ENCODE results near the gene RAB3C. TPM values are rescaled to one million over a fixed set of nuclear protein-coding genes. Genes with fewer than 3 reads are reported as not detected.

RAB3C gene
- polyA plus RNA-seq, 6 donors from 2014 or later = 1.1 TPM; not detected in 5

- Mint-ChIP-seq H3K9me3 (peaks cover 0 to 4% (median 0%) of the 10 kb centered on the region in 7 donors), H3K27ac (no peak overlapping the region), H3K27me3 (peaks cover 0 to 8% (median 0%) of the 10 kb centered on the region in 3 donors), H3K4me1 (no peaks in the 10 kb centered on the region), H3K36me3 (no peaks in the 10 kb centered on the region), H3K4me3 (no peak overlapping the region)
- no peak for ATAC-seq (ENCODE audit: low read depth in 2 of 2)
- DNase-seq = no peak
Measured at GRCh38 chr5:58776559-58776958, 193.7 kb downstream of the RAB3C start.

DNA sequence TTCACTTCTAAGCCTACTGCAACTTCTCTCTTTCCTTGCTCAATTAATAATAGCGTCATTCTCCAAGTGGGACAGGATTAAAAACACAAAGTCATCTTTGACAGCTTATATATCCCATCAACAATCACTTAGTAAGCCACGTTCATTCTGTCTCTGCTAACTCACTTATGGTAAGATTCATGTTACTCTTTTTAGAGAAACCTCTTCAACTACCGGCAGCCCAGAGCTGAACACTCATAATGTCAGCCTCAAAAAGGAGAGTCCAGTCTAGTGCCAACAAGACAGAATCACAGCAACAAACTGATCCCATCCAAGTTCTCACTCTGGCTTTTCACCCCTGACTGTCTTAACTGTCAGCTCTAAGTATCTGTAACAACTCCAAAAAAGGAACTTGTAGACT, 196.0 kb downstream of the RAB3C start:
- Mint-ChIP-seq H3K9me3 (peaks cover 0 to 4% (median 0%) of the 10 kb centered on the region in 7 donors), H3K4me3 (no peak overlapping the region), H3K4me1 (no peaks in the 10 kb centered on the region), H3K27ac (no peak overlapping the region), H3K27me3 (peaks cover 0 to 15% (median 0%) of the 10 kb centered on the region in 3 donors), H3K36me3 (no peaks in the 10 kb centered on the region)
- ATAC-seq (ENCODE audit: low read depth in 2 of 2) (no peak), DNase-seq (no peak)

DNA sequence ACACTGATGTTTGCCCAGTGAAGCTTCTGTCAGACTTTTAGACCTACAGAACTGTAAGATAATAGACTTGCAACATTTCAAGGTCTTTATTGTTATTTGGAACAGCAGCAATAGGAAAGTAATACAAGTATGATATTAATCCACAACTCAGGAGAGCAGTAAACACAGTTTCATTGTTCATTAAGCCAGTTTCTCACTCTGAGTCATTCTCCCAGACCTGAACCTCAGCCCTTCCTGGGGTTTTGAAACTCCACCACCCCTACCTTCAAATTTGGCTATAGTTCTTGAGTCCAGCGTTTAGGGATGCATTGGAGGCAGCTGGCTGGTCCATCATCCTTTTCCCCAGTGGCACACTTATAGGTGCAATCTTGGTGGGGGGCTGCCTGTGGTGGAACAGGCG, 203.2 kb downstream of the RAB3C start:
- peak overlapping the region in 1 of 6 donors; percentile 4 for H3K27ac Mint-ChIP-seq
- peaks cover 4 to 7% of the 10 kb centered on the region in 2 donors for H3K36me3 Mint-ChIP-seq
- ATAC-seq (ENCODE audit: low read depth in 2 of 2) = no peak
- H3K4me1 Mint-ChIP-seq = peaks cover 0 to 10% (median 8%) of the 10 kb centered on the region in 3 donors
- DNase-seq = no peak
- H3K27me3 Mint-ChIP-seq = peaks cover 6 to 32% (median 12%) of the 10 kb centered on the region in 3 donors
- peaks cover 6 to 40% (median 8%) of the 10 kb centered on the region in 7 donors for H3K9me3 Mint-ChIP-seq
- no peak overlapping the region for H3K4me3 Mint-ChIP-seq

- peaks cover 0 to 10% (median 8%) of the 10 kb centered on the region in 3 donors for H3K4me1 Mint-ChIP-seq
- H3K4me3 Mint-ChIP-seq = peak overlapping the region in 7 of 8 donors; percentile 10 to 75 (median 42)
- H3K36me3 Mint-ChIP-seq = peaks cover 4 to 7% of the 10 kb centered on the region in 2 donors
- ATAC-seq (ENCODE audit: low read depth in 2 of 2) (no peak), DNase-seq (no peak)
- H3K27ac Mint-ChIP-seq = peak overlapping the region in 1 of 6 donors; percentile 20
- H3K27me3 Mint-ChIP-seq = peaks cover 6 to 32% (median 12%) of the 10 kb centered on the region in 3 donors
- peaks cover 6 to 40% (median 8%) of the 10 kb centered on the region in 7 donors for H3K9me3 Mint-ChIP-seq
Measured at GRCh38 chr5:58786711-58787303, 203.9 kb downstream of the RAB3C start.

- Mint-ChIP-seq H3K9me3 (peaks cover 6 to 40% (median 8%) of the 10 kb centered on the region in 7 donors), H3K27ac (peak overlapping the region in 1 of 6 donors; percentile 50), H3K4me1 (peaks cover 0 to 10% (median 8%) of the 10 kb centered on the region in 3 donors), H3K27me3 (peaks cover 6 to 26% (median 12%) of the 10 kb centered on the region in 3 donors), H3K4me3 (no peak overlapping the region), H3K36me3 (peaks cover 4 to 7% of the 10 kb centered on the region in 2 donors)
- no peak for DNase-seq
- ATAC-seq (ENCODE audit: low read depth in 2 of 2) = no peak
Measured at GRCh38 chr5:58787987-58788386, 205.1 kb downstream of the RAB3C start.

- H3K9me3 Mint-ChIP-seq = no peaks in the 10 kb centered on the region
- H3K36me3 Mint-ChIP-seq = no peaks in the 10 kb centered on the region
- no peaks in the 10 kb centered on the region for H3K4me1 Mint-ChIP-seq
- no peak overlapping the region for H3K4me3 Mint-ChIP-seq
- H3K27ac Mint-ChIP-seq = no peak overlapping the region
- peaks cover 0 to 9% (median 0%) of the 10 kb centered on the region in 3 donors for H3K27me3 Mint-ChIP-seq
- ATAC-seq (ENCODE audit: low read depth in 2 of 2) (no peak), DNase-seq (no peak)
Measured at GRCh38 chr5:58793888-58794657, 211.2 kb downstream of the RAB3C start.

GRCh38 chr5:58794875-58795274, 212.0 kb downstream of the RAB3C start:
- Mint-ChIP-seq H3K9me3 (no peaks in the 10 kb centered on the region), H3K27ac (no peak overlapping the region), H3K4me1 (no peaks in the 10 kb centered on the region), H3K27me3 (peaks cover 0 to 9% (median 0%) of the 10 kb centered on the region in 3 donors), H3K36me3 (no peaks in the 10 kb centered on the region), H3K4me3 (no peak overlapping the region)
- no peak for ATAC-seq (ENCODE audit: low read depth in 2 of 2)
- no peak for DNase-seq

DNA sequence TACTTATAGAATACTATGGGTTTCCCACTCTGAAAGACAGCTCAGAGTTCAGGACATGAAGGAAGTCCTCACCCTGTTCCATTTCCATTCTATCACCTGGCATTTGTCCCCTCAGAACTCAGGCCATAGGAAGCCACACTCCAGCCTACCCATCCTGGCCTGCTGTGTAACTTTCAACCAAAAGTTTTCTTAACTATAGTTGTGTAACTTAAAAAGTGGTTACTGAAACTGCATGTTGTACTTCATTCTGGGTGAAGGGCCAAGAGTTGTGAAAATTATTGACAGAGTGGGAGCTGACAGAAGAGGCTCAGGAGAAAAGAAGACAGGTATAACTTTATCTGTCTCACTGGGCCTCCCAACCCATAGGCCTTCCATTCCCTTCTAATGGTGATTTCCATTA, 212.5 kb downstream of the RAB3C start:
- ATAC-seq (ENCODE audit: low read depth in 2 of 2) (no peak), DNase-seq (no peak)
- H3K27me3 Mint-ChIP-seq = peaks cover 0 to 9% (median 2%) of the 10 kb centered on the region in 3 donors
- H3K36me3 Mint-ChIP-seq = no peaks in the 10 kb centered on the region
- no peak overlapping the region for H3K4me3 Mint-ChIP-seq
- no peaks in the 10 kb centered on the region for H3K9me3 Mint-ChIP-seq
- H3K4me1 Mint-ChIP-seq = no peaks in the 10 kb centered on the region
- H3K27ac Mint-ChIP-seq = no peak overlapping the region

GRCh38 chr5:58797021-58797420, 214.1 kb downstream of the RAB3C start:
- H3K36me3 Mint-ChIP-seq = no peaks in the 10 kb centered on the region
- DNase-seq = no peak
- no peak overlapping the region for H3K27ac Mint-ChIP-seq
- H3K4me1 Mint-ChIP-seq = no peaks in the 10 kb centered on the region
- peaks cover 0 to 11% (median 9%) of the 10 kb centered on the region in 3 donors for H3K27me3 Mint-ChIP-seq
- no peak for ATAC-seq (ENCODE audit: low read depth in 2 of 2)
- H3K9me3 Mint-ChIP-seq = no peaks in the 10 kb centered on the region
- H3K4me3 Mint-ChIP-seq = no peak overlapping the region

DNA sequence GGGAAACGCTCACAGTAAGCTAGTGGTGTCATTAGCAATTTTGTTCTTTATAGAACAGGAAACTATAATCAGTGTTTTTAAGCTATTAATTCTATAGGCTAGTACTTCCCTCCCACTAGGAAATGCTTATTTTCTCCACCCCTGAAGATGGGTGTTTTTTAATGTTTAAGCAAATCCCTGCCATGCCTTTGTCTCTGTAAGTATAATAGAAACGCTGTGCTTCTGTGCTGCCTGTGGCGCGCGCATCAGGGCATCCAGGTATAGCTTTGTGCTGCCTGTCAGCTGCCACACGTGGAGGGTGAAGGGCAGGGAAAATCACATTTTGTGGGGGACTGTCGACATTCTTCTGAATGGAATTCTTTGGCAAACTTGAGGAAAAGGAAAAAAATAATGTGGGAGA, 217.5 kb downstream of the RAB3C start:
- DNase-seq (no peak), ATAC-seq (ENCODE audit: low read depth in 2 of 2) (no peak)
- Mint-ChIP-seq H3K4me3 (no peak overlapping the region), H3K27me3 (peaks cover 6 to 14% (median 12%) of the 10 kb centered on the region in 3 donors), H3K4me1 (no peaks in the 10 kb centered on the region), H3K9me3 (no peaks in the 10 kb centered on the region), H3K36me3 (no peaks in the 10 kb centered on the region), H3K27ac (no peak overlapping the region)

GRCh38 chr5:58800861-58801540, 218.1 kb downstream of the RAB3C start:
- Mint-ChIP-seq H3K4me3 (no peak overlapping the region), H3K4me1 (no peaks in the 10 kb centered on the region), H3K9me3 (no peaks in the 10 kb centered on the region), H3K27ac (peak overlapping the region in 1 of 6 donors; percentile 31), H3K27me3 (peaks cover 7 to 18% (median 17%) of the 10 kb centered on the region in 3 donors), H3K36me3 (peaks cover 0 to 2% of the 10 kb centered on the region in 2 donors)
- DNase-seq = no peak
- no peak for ATAC-seq (ENCODE audit: low read depth in 2 of 2)

- DNase-seq (no peak), ATAC-seq (ENCODE audit: low read depth in 2 of 2) (no peak)
- Mint-ChIP-seq H3K27ac (no peak overlapping the region), H3K9me3 (no peaks in the 10 kb centered on the region), H3K27me3 (peaks cover 12 to 24% (median 17%) of the 10 kb centered on the region in 3 donors), H3K4me3 (no peak overlapping the region), H3K36me3 (peaks cover 0 to 8% of the 10 kb centered on the region in 2 donors), H3K4me1 (no peaks in the 10 kb centered on the region)
Measured at GRCh38 chr5:58803056-58803455, 220.2 kb downstream of the RAB3C start.

DNA sequence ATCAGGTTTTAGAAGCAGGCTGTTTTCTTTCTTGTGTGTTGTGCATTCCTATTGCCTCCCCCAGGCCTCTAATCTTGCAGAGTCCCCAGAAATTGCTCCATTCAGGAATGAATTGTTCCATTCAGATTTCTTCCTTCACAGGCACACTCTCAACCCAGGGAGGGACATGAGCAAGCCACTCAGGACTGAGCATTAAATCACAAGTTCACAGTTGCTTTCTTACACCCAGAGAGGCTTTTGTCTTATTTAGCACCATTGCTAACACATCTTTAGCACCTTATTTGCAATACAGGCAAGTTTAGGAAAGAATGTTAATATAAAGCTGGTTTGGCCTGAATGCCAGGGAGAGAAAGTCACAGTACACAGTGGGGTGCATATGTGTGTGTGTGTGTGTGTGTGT, 221.4 kb downstream of the RAB3C start:
- ATAC-seq (ENCODE audit: low read depth in 2 of 2) (no peak), DNase-seq (no peak)
- no peaks in the 10 kb centered on the region for H3K9me3 Mint-ChIP-seq
- H3K4me1 Mint-ChIP-seq = no peaks in the 10 kb centered on the region
- no peak overlapping the region for H3K27ac Mint-ChIP-seq
- H3K4me3 Mint-ChIP-seq = no peak overlapping the region
- peaks cover 12 to 24% (median 17%) of the 10 kb centered on the region in 3 donors for H3K27me3 Mint-ChIP-seq
- H3K36me3 Mint-ChIP-seq = peaks cover 0 to 8% of the 10 kb centered on the region in 2 donors

Data from naive B cell (primary cell).